Measurements from ENCODE around the gene GPR75. TPM values are rescaled to one million over a fixed set of nuclear protein-coding genes. Genes with fewer than 3 reads are reported as not detected.

Gene GPR75
- total and polyA plus RNA-seq, 2 of the 8 experiments (the other 6 are each of a cell fraction or from before 2014, with no cell fraction given), result 3.5 to 4.3 TPM

DNA sequence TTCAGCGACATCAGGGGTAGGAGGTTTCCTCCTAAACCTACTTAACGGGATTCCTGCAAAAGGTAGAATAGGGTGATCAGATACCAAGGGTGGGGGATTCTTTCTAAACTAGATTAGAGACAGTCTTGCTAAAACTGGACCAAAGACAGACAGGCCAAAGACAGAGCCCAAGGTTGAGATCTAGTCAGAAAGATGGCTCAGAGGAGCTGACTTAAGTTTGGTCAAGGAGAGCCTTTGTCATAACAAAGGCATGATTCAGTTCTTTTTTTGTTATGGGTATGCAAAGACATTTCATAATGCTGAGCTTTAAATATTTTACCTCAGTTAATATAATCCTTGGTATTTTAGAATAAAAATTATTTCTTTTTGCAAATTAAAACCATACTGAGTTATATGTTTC is 17.8 kb upstream of the GPR75 start:
- Histone ChIP-seq H3K4me1 (replicated peaks in 1 of 4; ENCODE audit: control insufficient read depth in 3 of 4, insufficient read depth in 4 of 4, low read length in 3 of 4) (no peaks in the 10 kb centered on the region), H2AFZ (ENCODE audit: low read length) (no peak overlapping the region), H3K79me2 (ENCODE audit: control insufficient read depth in 1 of 2, insufficient read depth in 2 of 2, low read length in 2 of 2) (no peaks in the 10 kb centered on the region), H3K9ac (replicated peaks in 1 of 4; ENCODE audit: extremely low read depth in 1 of 4, low read depth in 3 of 4, low read length in 3 of 4) (no peak overlapping the region), H3K18ac (ENCODE audit: extremely low read depth, low read length) (no peak overlapping the region), H2BK20ac (ENCODE audit: low read length) (no peak overlapping the region), H3K4me3 (ENCODE audit: extremely low read depth in 1 of 4, insufficient read depth in 2 of 4, low read depth in 3 of 4, low read length in 4 of 4) (no peak overlapping the region), H3K4me2 (ENCODE audit: insufficient read depth in 1 of 2, low read depth in 2 of 2, low read length in 2 of 2) (no peak overlapping the region), H3K27ac (ENCODE audit: low read depth, low read length) (no peak overlapping the region), H3K79me1 (ENCODE audit: low read depth, low read length) (no peaks in the 10 kb centered on the region), H3K23me2 (ENCODE audit: low read depth, low read length) (no peaks in the 10 kb centered on the region), H2BK5ac (ENCODE audit: low read depth, low read length) (no peak overlapping the region), H3K4ac (replicated peaks; ENCODE audit: insufficient read length, low read depth, low read length) (no peak overlapping the region), H4K91ac (replicated peaks; ENCODE audit: insufficient read length, low read length) (no peak overlapping the region), H3K56ac (replicated peaks; ENCODE audit: insufficient read length, low read depth, low read length) (no peak overlapping the region), H4K8ac (ENCODE audit: extremely low read depth, insufficient read depth, low read length) (no peak overlapping the region), H2AK5ac (ENCODE audit: low read depth, low read length) (no peak overlapping the region), H3K14ac (ENCODE audit: insufficient read length) (no peak overlapping the region), H2BK15ac (ENCODE audit: low read length) (no peak overlapping the region), H2BK120ac (replicated peaks; ENCODE audit: low read depth, low read length) (no peak overlapping the region), H3K23ac (ENCODE audit: insufficient read length) (no peak overlapping the region), H3K27me3 (replicated peaks in 1 of 4; ENCODE audit: control insufficient read depth in 3 of 4, extremely low read depth in 1 of 4, insufficient read depth in 3 of 4, low read length in 3 of 4) (no peaks in the 10 kb centered on the region), H4K20me1 (replicated peaks in 1 of 2; ENCODE audit: control insufficient read depth in 1 of 2, insufficient read depth in 2 of 2, low read length in 2 of 2) (no peaks in the 10 kb centered on the region), H3K9me3 (ENCODE audit: insufficient read depth in 2 of 2, low read depth in 1 of 2, low read length in 1 of 2) (no peaks in the 10 kb centered on the region), H2BK12ac (ENCODE audit: low read depth, low read length) (no peak overlapping the region), H3K36me3 (ENCODE audit: control insufficient read depth in 2 of 4, insufficient read depth in 4 of 4, low read length in 3 of 4) (peaks cover 0 to 60% (median 24%) of the 10 kb centered on the region in 4 experiments; a peak in 7 of 8 replicates), H4K5ac (ENCODE audit: insufficient read length, low read depth, low read length) (no peak overlapping the region)
- ChIA-PET CTCF (ENCODE audit: partially characterized antibody) (interaction anchor here (0.6 kb wide), 1 partner anchor 142 kb away, joined by 3 read pairs; no protein-coding TSS in a partner anchor), POLR2A (ENCODE audit: partially characterized antibody) (interaction anchor here (0.7 kb wide), 1 partner anchor 8 kb away, joined by 3 read pairs; no protein-coding TSS in a partner anchor)
- DNase-seq (ENCODE audit: low read depth in 1 of 2, low spot score in 2 of 2), result no peak
- TF ChIP-seq NANOG (IDR thresholded peaks at IDR 0.05; ENCODE audit: insufficient read depth, low read depth, low read length, poor library complexity, severe bottlenecking), result no peak
- TF ChIP-seq TAF1 (IDR thresholded peaks at IDR 0.05; ENCODE audit: low read depth, low read length), result no peak
- peak; percentile 57 for FAIRE-seq
- WGBS, 2 experiments (ENCODE audit: extremely low coverage in 1 of 2, insufficient coverage in 1 of 2, insufficient read length in 1 of 2, insufficient replicate concordance in 2 of 2, low coverage in 1 of 2, low lambda C conversion rate in 2 of 2, missing lambda C conversion rate in 1 of 2), result 91% methylated on average over 2 of the region's 2 CpGs; no CpG with 5 or more reads in 1 of the 2 experiments

Data from H1 (cell line).